ENCODE results near the gene WASF3.
A peak's percentile ranks its signal among the peaks of the same experiment; 100 is the strongest.

Gene WASF3

DNA sequence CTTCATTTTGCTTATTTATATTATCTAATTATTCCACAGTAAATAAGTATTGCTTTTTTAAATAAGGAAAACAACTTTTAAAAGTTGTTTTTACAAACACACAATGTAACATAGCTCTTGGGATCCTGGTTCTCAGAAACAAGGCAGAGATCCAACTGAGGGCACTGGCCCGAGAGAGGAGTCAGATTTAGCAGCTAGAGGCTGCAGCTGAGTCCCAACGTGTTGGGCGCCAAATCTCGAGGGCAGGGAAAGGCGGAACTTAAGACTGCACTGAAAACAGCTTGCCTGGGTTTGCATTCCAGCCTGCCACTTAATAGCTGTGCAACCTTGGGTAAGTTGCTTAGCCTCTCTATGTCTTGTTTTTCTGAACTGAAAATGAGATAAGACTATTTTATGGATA is 16.4 kb upstream of the WASF3 start:
- TF ChIP-seq PAX5 (IDR thresholded peaks at IDR 0.05; ENCODE audit: insufficient read depth, low read length, severe bottlenecking) (no peak), POLR2A (IDR thresholded peaks at IDR 0.05; ENCODE audit: low read depth, low read length) (no peak), POLR2AphosphoS5 (IDR thresholded peaks at IDR 0.05; ENCODE audit: low read depth, low read length) (no peak), TAF1 (IDR thresholded peaks at IDR 0.05; ENCODE audit: low read depth, low read length) (no peak), SPI1 (IDR thresholded peaks at IDR 0.05; ENCODE audit: low read depth, low read length) (no peak), POU2F2 (IDR thresholded peaks at IDR 0.05; ENCODE audit: low read depth, low read length) (no peak)
- DNase-seq (ENCODE audit: insufficient read length, low spot score) (no peak), FAIRE-seq (no peak)

GRCh38 chr13:26541678-26542568 is 15.6 kb upstream of the WASF3 start:
- DNase-seq (ENCODE audit: insufficient read length, low spot score) (no peak), FAIRE-seq (no peak)
- TF ChIP-seq POU2F2 (IDR thresholded peaks at IDR 0.05; ENCODE audit: low read depth, low read length) = no peak
- no peak for TF ChIP-seq TAF1 (IDR thresholded peaks at IDR 0.05; ENCODE audit: low read depth, low read length)
- no peak for TF ChIP-seq PAX5 (IDR thresholded peaks at IDR 0.05; ENCODE audit: insufficient read depth, low read length, severe bottlenecking)
- TF ChIP-seq POLR2A (IDR thresholded peaks at IDR 0.05; ENCODE audit: low read depth, low read length) = no peak
- TF ChIP-seq POLR2AphosphoS5 (IDR thresholded peaks at IDR 0.05; ENCODE audit: low read depth, low read length) = no peak
- no peak for TF ChIP-seq SPI1 (IDR thresholded peaks at IDR 0.05; ENCODE audit: low read depth, low read length)

GRCh38 chr13:26544707-26545106 is 12.8 kb upstream of the WASF3 start:
- no peak for FAIRE-seq
- no peak for DNase-seq (ENCODE audit: insufficient read length, low spot score)
- TF ChIP-seq POLR2AphosphoS5 (IDR thresholded peaks at IDR 0.05; ENCODE audit: low read depth, low read length) = no peak

DNA sequence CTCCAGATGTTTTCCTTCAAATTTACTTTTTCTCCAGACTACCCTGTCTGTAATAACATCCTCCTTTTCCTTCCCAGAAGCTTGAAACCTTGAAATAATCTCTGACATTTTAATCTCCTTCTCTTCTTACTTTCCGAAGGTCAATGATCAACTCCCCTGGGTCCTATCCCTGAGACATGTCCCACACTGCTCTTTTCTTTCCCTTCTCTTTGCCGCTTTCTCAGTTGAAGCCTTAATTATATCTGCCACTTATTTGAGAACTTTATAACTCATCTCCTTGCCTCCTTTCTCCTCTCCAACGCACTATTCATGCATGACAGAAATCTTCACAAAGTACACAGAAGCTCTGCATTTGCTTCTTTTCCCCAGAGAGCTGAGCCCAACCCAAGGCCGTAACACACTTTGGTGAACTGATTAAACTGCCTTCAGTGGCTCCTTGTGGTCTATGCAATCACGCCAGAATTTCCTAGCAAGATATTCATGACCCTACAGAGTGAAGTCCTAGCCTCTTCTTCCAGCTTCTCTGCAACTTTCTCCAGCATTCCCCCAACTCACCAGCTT is 9.2 kb upstream of the WASF3 start:
- DNase-seq (ENCODE audit: insufficient read length, low spot score) (no peak), FAIRE-seq (no peak)
- TF ChIP-seq TAF1 (IDR thresholded peaks at IDR 0.05; ENCODE audit: low read depth, low read length) = no peak
- no peak for TF ChIP-seq POLR2AphosphoS5 (IDR thresholded peaks at IDR 0.05; ENCODE audit: low read depth, low read length)
- no peak for TF ChIP-seq POU2F2 (IDR thresholded peaks at IDR 0.05; ENCODE audit: low read depth, low read length)
- no peak for TF ChIP-seq SPI1 (IDR thresholded peaks at IDR 0.05; ENCODE audit: low read depth, low read length)
- no peak for TF ChIP-seq POLR2A (IDR thresholded peaks at IDR 0.05; ENCODE audit: low read depth, low read length)
- no peak for TF ChIP-seq PAX5 (IDR thresholded peaks at IDR 0.05; ENCODE audit: insufficient read depth, low read length, severe bottlenecking)

DNA sequence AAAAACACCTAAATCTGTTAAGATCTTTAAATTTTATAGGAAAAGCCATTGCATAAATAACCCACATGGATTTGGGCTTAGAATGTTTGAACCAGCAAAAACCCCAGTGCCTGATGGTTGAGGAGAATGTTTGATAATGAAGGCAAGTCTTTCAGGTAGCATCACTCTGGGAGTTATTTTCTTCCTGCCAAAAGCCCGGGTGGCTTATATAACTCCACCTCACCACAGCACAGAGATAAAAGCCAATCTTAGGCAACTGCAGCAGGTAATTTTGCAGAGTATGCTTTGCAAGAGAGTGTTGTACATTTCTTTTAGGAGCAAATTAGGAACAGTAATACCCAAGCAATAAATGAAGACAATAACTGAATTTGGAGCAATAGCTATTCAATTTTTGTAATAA is 7.8 kb upstream of the WASF3 start:
- TF ChIP-seq POLR2A (IDR thresholded peaks at IDR 0.05; ENCODE audit: low read depth, low read length) (no peak), TAF1 (IDR thresholded peaks at IDR 0.05; ENCODE audit: low read depth, low read length) (no peak), POU2F2 (IDR thresholded peaks at IDR 0.05; ENCODE audit: low read depth, low read length) (no peak), PAX5 (IDR thresholded peaks at IDR 0.05; ENCODE audit: insufficient read depth, low read length, severe bottlenecking) (no peak), SPI1 (IDR thresholded peaks at IDR 0.05; ENCODE audit: low read depth, low read length) (no peak), POLR2AphosphoS5 (IDR thresholded peaks at IDR 0.05; ENCODE audit: low read depth, low read length) (no peak)
- DNase-seq (ENCODE audit: insufficient read length, low spot score) (no peak), FAIRE-seq (no peak)

GRCh38 chr13:26551255-26551860 is 6.1 kb upstream of the WASF3 start:
- DNase-seq (ENCODE audit: insufficient read length, low spot score) = no peak
- FAIRE-seq = no peak
- TF ChIP-seq POLR2A (IDR thresholded peaks at IDR 0.05; ENCODE audit: low read depth, low read length) (no peak), SPI1 (IDR thresholded peaks at IDR 0.05; ENCODE audit: low read depth, low read length) (no peak), POU2F2 (IDR thresholded peaks at IDR 0.05; ENCODE audit: low read depth, low read length) (no peak)

- FAIRE-seq = no peak
- TF ChIP-seq SPI1 (IDR thresholded peaks at IDR 0.05; ENCODE audit: low read depth, low read length) (no peak), POU2F2 (IDR thresholded peaks at IDR 0.05; ENCODE audit: low read depth, low read length) (no peak)
- no peak for DNase-seq (ENCODE audit: insufficient read length, low spot score)
These were observed 2.1 kb upstream of the WASF3 start for GRCh38 chr13:26555413-26555812.

- no peak for DNase-seq (ENCODE audit: insufficient read length, low spot score)
- no peak for FAIRE-seq
- TF ChIP-seq PAX5 (IDR thresholded peaks at IDR 0.05; ENCODE audit: insufficient read depth, low read length, severe bottlenecking) (no peak), POLR2A (IDR thresholded peaks at IDR 0.05; ENCODE audit: low read depth, low read length) (no peak), POLR2AphosphoS5 (IDR thresholded peaks at IDR 0.05; ENCODE audit: low read depth, low read length) (no peak), POU2F2 (IDR thresholded peaks at IDR 0.05; ENCODE audit: low read depth, low read length) (no peak)
These were observed 461 bp upstream of the WASF3 start for GRCh38 chr13:26557051-26557392.

GRCh38 chr13:26558074-26558805 is 757 bp downstream of the WASF3 start:
- no peak for TF ChIP-seq TAF1 (IDR thresholded peaks at IDR 0.05; ENCODE audit: low read depth, low read length)
- no peak for FAIRE-seq

GRCh38 chr13:26558987-26559386 is 1.5 kb downstream of the WASF3 start:
- FAIRE-seq = no peak
- TF ChIP-seq POLR2A (IDR thresholded peaks at IDR 0.05; ENCODE audit: low read depth, low read length) = no peak
- no peak for TF ChIP-seq PAX5 (IDR thresholded peaks at IDR 0.05; ENCODE audit: insufficient read depth, low read length, severe bottlenecking)
- TF ChIP-seq POLR2AphosphoS5 (IDR thresholded peaks at IDR 0.05; ENCODE audit: low read depth, low read length) = no peak
- no peak for TF ChIP-seq TAF1 (IDR thresholded peaks at IDR 0.05; ENCODE audit: low read depth, low read length)
- TF ChIP-seq SPI1 (IDR thresholded peaks at IDR 0.05; ENCODE audit: low read depth, low read length) = no peak
- TF ChIP-seq POU2F2 (IDR thresholded peaks at IDR 0.05; ENCODE audit: low read depth, low read length) = no peak
- DNase-seq (ENCODE audit: insufficient read length, low spot score) = no peak

More at GRCh38 chr13:26558074-26558805, 757 bp downstream of the WASF3 start:
- DNase-seq (ENCODE audit: insufficient read length, low spot score) = peak; percentile 9
